ENCODE data around the gene ZNF160.

- TF ChIP-seq CTCF (conservative IDR thresholded peaks at IDR 0.05; ENCODE audit: low read depth in 2 of 2) (no peak), NANOG (IDR thresholded peaks at IDR 0.05; ENCODE audit: borderline replicate concordance) (no peak), EZH2 (IDR thresholded peaks at IDR 0.05; ENCODE audit: low read depth, unreplicated experiment) (no peak), POLR2AphosphoS5 (IDR thresholded peaks at IDR 0.05; ENCODE audit: low read depth) (no peak), REST (IDR thresholded peaks at IDR 0.05; ENCODE audit: unreplicated experiment) (no peak), EZH2phosphoT487 (IDR thresholded peaks at IDR 0.05; ENCODE audit: unreplicated experiment) (no peak), ETS1 (IDR thresholded peaks at IDR 0.05) (no peak), JUNB (IDR thresholded peaks at IDR 0.05; ENCODE audit: unreplicated experiment) (no peak), CREB1 (CRISPR knock-in tag; IDR thresholded peaks at IDR 0.05; ENCODE audit: low read depth) (no peak)
These were observed 20.2 kb upstream of the ZNF160 start for GRCh38 chr19:53123400-53123799.
